Peyer's patch (tissue), 4 donors: ENCODE measurements around the gene FLRT1.

Experiments used
- CTCF ChIP-seq, 6 experiments: fragments of 450-650 bp in 4 of 6; fragments of 200-600 bp in 2 of 6; sonication (generic) in 1 of 6; IDR thresholded peaks; one replicate each; pipeline ENCODE4 v1.5.1; 2017 to 2019; ENCODE audit warnings: antibody characterized with exemption in 6 of 6, mild to moderate bottlenecking in 3 of 6, moderate library complexity in 1 of 6
- POLR2A ChIP-seq, 2 donors: fragments of 450-650 bp; IDR thresholded peaks; one replicate each; pipeline ENCODE4 v1.5.1; 2017; ENCODE audit warnings: antibody characterized with exemption in 2 of 2, mild to moderate bottlenecking in 2 of 2, moderate library complexity in 2 of 2

- TF ChIP-seq CTCF (IDR thresholded peaks at IDR 0.05) = no peak
- TF ChIP-seq POLR2A (IDR thresholded peaks at IDR 0.05) = no peak
These were observed 37.0 kb upstream of the FLRT1 start for GRCh38 chr11:63998558-63999348.
